ENCODE measurements around the gene PHTF2.
A peak's percentile ranks its signal among the peaks of the same experiment; 100 is the strongest.

The PHTF2 gene

GRCh38 chr7:77933394-77933793 is 134.8 kb downstream of the PHTF2 start (continued):
- TF ChIP-seq TSHZ2 (CRISPR knock-in tag; IDR thresholded peaks at IDR 0.05): no peak
- no peak for TF ChIP-seq SNAI2 (CRISPR knock-in tag; IDR thresholded peaks at IDR 0.05)
- no peak for TF ChIP-seq ESRRG (CRISPR knock-in tag; IDR thresholded peaks at IDR 0.05)

- ATAC-seq: no peak
- TF ChIP-seq CSRNP3 (CRISPR knock-in tag; IDR thresholded peaks at IDR 0.05): no peak
- no peak for TF ChIP-seq BACH2 (CRISPR knock-in tag; IDR thresholded peaks at IDR 0.05; ENCODE audit: borderline replicate concordance)
- TF ChIP-seq TCF4 (CRISPR knock-in tag; IDR thresholded peaks at IDR 0.05; ENCODE audit: borderline replicate concordance): no peak
- TF ChIP-seq ZFP3 (CRISPR knock-in tag; IDR thresholded peaks at IDR 0.05): no peak
- TF ChIP-seq PATZ1 (CRISPR knock-in tag; IDR thresholded peaks at IDR 0.05; ENCODE audit: borderline replicate concordance): no peak
- no peak for TF ChIP-seq ESRRG (CRISPR knock-in tag; IDR thresholded peaks at IDR 0.05)
- no peak for TF ChIP-seq TSHZ2 (CRISPR knock-in tag; IDR thresholded peaks at IDR 0.05)
- no peak for TF ChIP-seq ZC3H10 (CRISPR knock-in tag; IDR thresholded peaks at IDR 0.05)
- no peak for TF ChIP-seq CSDC2 (CRISPR knock-in tag; IDR thresholded peaks at IDR 0.05)
- no peak for TF ChIP-seq POU6F1 (CRISPR knock-in tag; IDR thresholded peaks at IDR 0.05; ENCODE audit: borderline replicate concordance, low read depth)
- TF ChIP-seq PPARA (CRISPR knock-in tag; IDR thresholded peaks at IDR 0.05; ENCODE audit: borderline replicate concordance): no peak
- TF ChIP-seq OSR1 (CRISPR knock-in tag; IDR thresholded peaks at IDR 0.05): no peak
- no peak for TF ChIP-seq ZNF70 (CRISPR knock-in tag; IDR thresholded peaks at IDR 0.05)
- TF ChIP-seq ARNTL (CRISPR knock-in tag; IDR thresholded peaks at IDR 0.05; ENCODE audit: borderline replicate concordance, low read depth): no peak
- TF ChIP-seq RARB (CRISPR knock-in tag; IDR thresholded peaks at IDR 0.05): no peak
- TF ChIP-seq ISL1 (CRISPR knock-in tag; IDR thresholded peaks at IDR 0.05): no peak
- TF ChIP-seq SNAI2 (CRISPR knock-in tag; IDR thresholded peaks at IDR 0.05): no peak
- no peak for TF ChIP-seq GLIS3 (CRISPR knock-in tag; IDR thresholded peaks at IDR 0.05)
Measured at GRCh38 chr7:77935652-77936348, 137.2 kb downstream of the PHTF2 start.

GRCh38 chr7:77940647-77941046 is 142.1 kb downstream of the PHTF2 start:
- TF ChIP-seq RARB (CRISPR knock-in tag; IDR thresholded peaks at IDR 0.05) (no peak), GLIS3 (CRISPR knock-in tag; IDR thresholded peaks at IDR 0.05) (no peak), CREB5 (CRISPR knock-in tag; IDR thresholded peaks at IDR 0.05; ENCODE audit: low read depth) (no peak), OSR1 (CRISPR knock-in tag; IDR thresholded peaks at IDR 0.05) (no peak)
- ATAC-seq: peak; percentile 80

Measured in SK-N-SH treated with all-trans-retinoic acid at 6 μM for 48 hours (cell line).